Measurements from ENCODE around the gene IGF1R.
"Not testable (repeated sequence)": the region's sequence is repeated elsewhere in the genome, so short reads cannot be mapped to it uniquely, and the experiment has no call there.

The IGF1R gene

GRCh38 chr15:98998279-98998678, 349.9 kb downstream of the IGF1R start:
- Mint-ChIP-seq H3K27ac (no peak overlapping the region), H3K4me1 (ENCODE audit: low read depth) (peaks cover 5% of the 10 kb centered on the region), H3K4me3 (no peak overlapping the region), H3K36me3 (peaks cover 4% of the 10 kb centered on the region), H3K9me3 (ENCODE audit: low read depth) (peaks cover 15% of the 10 kb centered on the region), H3K27me3 (peaks cover 1% of the 10 kb centered on the region)

GRCh38 chr15:98999233-98999632, 350.9 kb downstream of the IGF1R start:
- H3K36me3 Mint-ChIP-seq, result peaks cover 4% of the 10 kb centered on the region
- H3K4me3 Mint-ChIP-seq, result no peak overlapping the region
- H3K27me3 Mint-ChIP-seq, result peaks cover 1% of the 10 kb centered on the region
- peaks cover 15% of the 10 kb centered on the region for H3K9me3 Mint-ChIP-seq (ENCODE audit: low read depth)
- peaks cover 6% of the 10 kb centered on the region for H3K4me1 Mint-ChIP-seq (ENCODE audit: low read depth)
- H3K27ac Mint-ChIP-seq, result no peak overlapping the region

- Mint-ChIP-seq H3K4me1 (ENCODE audit: low read depth) (peaks cover 6% of the 10 kb centered on the region), H3K27me3 (no peaks in the 10 kb centered on the region), H3K4me3 (no peak overlapping the region), H3K36me3 (no peaks in the 10 kb centered on the region), H3K9me3 (ENCODE audit: low read depth) (peaks cover 7% of the 10 kb centered on the region), H3K27ac (no peak overlapping the region)
Measured at GRCh38 chr15:99002226-99002625, 353.9 kb downstream of the IGF1R start.

- not testable (repeated sequence) for H3K4me1 Mint-ChIP-seq (ENCODE audit: low read depth); H3K36me3 Mint-ChIP-seq; H3K27me3 Mint-ChIP-seq
Measured at GRCh38 chr15:99003317-99003716, 355.0 kb downstream of the IGF1R start.

GRCh38 chr15:99004998-99005974, 356.9 kb downstream of the IGF1R start:
- H3K36me3 Mint-ChIP-seq; H3K27me3 Mint-ChIP-seq; H3K9me3 Mint-ChIP-seq (ENCODE audit: low read depth); H3K4me3 Mint-ChIP-seq; H3K4me1 Mint-ChIP-seq (ENCODE audit: low read depth); H3K27ac Mint-ChIP-seq: not testable (repeated sequence)

More at GRCh38 chr15:99003317-99003716, 355.0 kb downstream of the IGF1R start:
- H3K27ac Mint-ChIP-seq; H3K4me3 Mint-ChIP-seq; H3K9me3 Mint-ChIP-seq (ENCODE audit: low read depth): not testable (repeated sequence)

GRCh38 chr15:99006146-99006545, 357.8 kb downstream of the IGF1R start:
- no peak overlapping the region for H3K4me3 Mint-ChIP-seq
- no peaks in the 10 kb centered on the region for H3K36me3 Mint-ChIP-seq
- no peaks in the 10 kb centered on the region for H3K9me3 Mint-ChIP-seq (ENCODE audit: low read depth)
- no peaks in the 10 kb centered on the region for H3K27me3 Mint-ChIP-seq
- peaks cover 6% of the 10 kb centered on the region for H3K4me1 Mint-ChIP-seq (ENCODE audit: low read depth)
- no peak overlapping the region for H3K27ac Mint-ChIP-seq

- Mint-ChIP-seq H3K4me1 (ENCODE audit: low read depth) (peaks cover 6% of the 10 kb centered on the region), H3K9me3 (ENCODE audit: low read depth) (no peaks in the 10 kb centered on the region), H3K4me3 (no peak overlapping the region), H3K27me3 (no peaks in the 10 kb centered on the region), H3K27ac (no peak overlapping the region), H3K36me3 (no peaks in the 10 kb centered on the region)
Measured at GRCh38 chr15:99006904-99007495, 358.7 kb downstream of the IGF1R start.

- Mint-ChIP-seq H3K9me3 (ENCODE audit: low read depth) (no peaks in the 10 kb centered on the region), H3K27me3 (peaks cover 5% of the 10 kb centered on the region), H3K4me3 (no peak overlapping the region), H3K27ac (no peak overlapping the region), H3K36me3 (no peaks in the 10 kb centered on the region), H3K4me1 (ENCODE audit: low read depth) (peaks cover 2% of the 10 kb centered on the region)
Measured at GRCh38 chr15:99009741-99010330, 361.5 kb downstream of the IGF1R start.

GRCh38 chr15:99010768-99011167, 362.4 kb downstream of the IGF1R start:
- no peaks in the 10 kb centered on the region for H3K36me3 Mint-ChIP-seq
- H3K9me3 Mint-ChIP-seq (ENCODE audit: low read depth), result no peaks in the 10 kb centered on the region
- H3K4me1 Mint-ChIP-seq (ENCODE audit: low read depth), result peaks cover 2% of the 10 kb centered on the region
- peaks cover 5% of the 10 kb centered on the region for H3K27me3 Mint-ChIP-seq
- H3K4me3 Mint-ChIP-seq, result no peak overlapping the region
- no peak overlapping the region for H3K27ac Mint-ChIP-seq
